Measurements from ENCODE around the gene RADIL. TPM values are rescaled to one million over a fixed set of nuclear protein-coding genes. Genes with fewer than 3 reads are reported as not detected.

RADIL gene
- total RNA-seq, 4 donors from 2014 or later, result 4.4 to 11.4 (median 8.8) TPM

DNA sequence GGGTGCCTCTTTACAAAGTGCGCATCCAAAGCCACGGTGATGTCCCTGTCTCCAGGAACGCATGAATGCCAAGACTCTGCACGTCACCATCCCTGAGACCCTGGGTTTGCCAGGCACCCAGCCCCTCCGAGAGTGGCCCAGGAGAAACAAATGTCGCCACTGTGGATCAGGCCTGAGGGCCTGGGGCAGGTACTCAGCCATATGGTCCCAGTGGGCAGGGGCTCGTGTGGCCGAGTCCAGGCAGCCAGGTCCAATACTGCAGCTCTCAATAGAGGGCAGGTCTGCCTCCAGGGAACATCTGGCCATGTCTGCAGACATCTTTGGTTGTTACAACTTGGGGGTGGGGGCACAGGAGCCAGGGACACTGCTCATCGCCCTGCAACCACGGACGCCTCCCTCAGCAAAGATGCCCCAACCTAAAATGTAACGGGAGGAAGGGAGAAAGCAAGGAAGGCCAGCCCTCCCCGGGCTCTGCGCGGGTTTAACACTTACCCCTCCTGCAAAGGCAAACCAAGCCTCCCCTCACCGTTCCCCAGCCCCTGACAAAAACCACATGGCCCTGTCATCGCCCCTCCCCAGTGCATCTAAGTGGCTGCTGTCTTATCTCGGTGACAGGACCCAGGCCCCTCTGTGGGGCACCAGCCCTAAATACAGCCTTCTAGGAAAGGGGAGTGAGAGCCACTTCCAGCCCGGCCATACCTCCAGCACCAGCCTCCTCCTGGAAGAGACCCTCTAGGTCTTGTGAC lies 11.4 kb downstream of the RADIL start:
- no peak overlapping the region for H3K4me3 ChIP-seq
- peaks cover under 1% of the 10 kb centered on the region for H3K27me3 ChIP-seq
- H3K27ac ChIP-seq, result no peak overlapping the region
- no peak for TF ChIP-seq EP300 (IDR thresholded peaks at IDR 0.05)
- TF ChIP-seq POLR2A (IDR thresholded peaks at IDR 0.05), result no peak
- no peak for TF ChIP-seq POLR2AphosphoS5 (IDR thresholded peaks at IDR 0.05)
- TF ChIP-seq, protein P1, sequence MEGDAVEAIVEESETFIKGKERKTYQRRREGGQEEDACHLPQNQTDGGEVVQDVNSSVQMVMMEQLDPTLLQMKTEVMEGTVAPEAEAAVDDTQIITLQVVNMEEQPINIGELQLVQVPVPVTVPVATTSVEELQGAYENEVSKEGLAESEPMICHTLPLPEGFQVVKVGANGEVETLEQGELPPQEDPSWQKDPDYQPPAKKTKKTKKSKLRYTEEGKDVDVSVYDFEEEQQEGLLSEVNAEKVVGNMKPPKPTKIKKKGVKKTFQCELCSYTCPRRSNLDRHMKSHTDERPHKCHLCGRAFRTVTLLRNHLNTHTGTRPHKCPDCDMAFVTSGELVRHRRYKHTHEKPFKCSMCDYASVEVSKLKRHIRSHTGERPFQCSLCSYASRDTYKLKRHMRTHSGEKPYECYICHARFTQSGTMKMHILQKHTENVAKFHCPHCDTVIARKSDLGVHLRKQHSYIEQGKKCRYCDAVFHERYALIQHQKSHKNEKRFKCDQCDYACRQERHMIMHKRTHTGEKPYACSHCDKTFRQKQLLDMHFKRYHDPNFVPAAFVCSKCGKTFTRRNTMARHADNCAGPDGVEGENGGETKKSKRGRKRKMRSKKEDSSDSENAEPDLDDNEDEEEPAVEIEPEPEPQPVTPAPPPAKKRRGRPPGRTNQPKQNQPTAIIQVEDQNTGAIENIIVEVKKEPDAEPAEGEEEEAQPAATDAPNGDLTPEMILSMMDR (IDR thresholded peaks at IDR 0.05), result no peak
- H3K4me1 ChIP-seq, result no peaks in the 10 kb centered on the region
- H3K9me3 ChIP-seq, result peaks cover 0 to 11% (median 0%) of the 10 kb centered on the region in 3 donors
- peaks cover 0 to 42% of the 10 kb centered on the region in 2 donors for H3K36me3 ChIP-seq
- WGBS, 2 donors (ENCODE audit: low coverage in 1 of 2), result 40% methylated on average over 1 of the region's 19 CpGs; no CpG with 5 or more reads in 1 of the 2 donors
- ATAC-seq, result no peak

DNA sequence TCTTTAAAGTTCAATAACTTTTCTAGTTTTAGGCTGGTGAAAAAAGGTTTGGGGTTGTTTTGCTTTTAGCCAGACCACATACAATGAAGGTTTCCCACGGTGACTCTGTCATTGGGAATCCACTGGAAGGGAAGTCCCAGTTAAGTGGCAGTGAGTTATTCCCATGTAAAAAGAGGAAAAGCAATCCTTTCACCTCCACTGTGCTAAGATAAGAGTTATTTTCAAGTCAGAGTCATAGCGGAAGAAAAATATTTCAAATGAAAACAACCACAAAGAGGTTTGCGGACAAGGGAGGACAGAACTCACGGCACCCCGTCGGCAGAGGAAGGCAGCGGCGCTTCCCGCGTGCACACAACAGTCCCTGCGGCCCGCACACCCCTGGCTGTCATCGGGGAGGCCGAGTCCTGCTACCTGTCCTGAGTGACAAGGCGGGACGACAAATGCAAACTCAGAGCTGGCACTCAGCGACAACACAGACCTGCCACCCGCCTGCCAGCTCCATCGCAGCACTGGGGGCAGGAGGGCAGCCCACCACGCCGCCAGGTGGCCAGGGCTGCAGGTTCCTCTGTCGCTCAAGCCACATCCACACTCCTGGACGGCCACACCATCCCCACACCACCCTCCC lies 12.3 kb downstream of the RADIL start:
- peaks cover 0 to 11% (median 0%) of the 10 kb centered on the region in 3 donors for H3K9me3 ChIP-seq
- ATAC-seq, result no peak
- WGBS, 2 donors (ENCODE audit: low coverage in 1 of 2), result 57 to 80% methylated on average over 5 to 14 of the region's 23 CpGs
- TF ChIP-seq POLR2A (IDR thresholded peaks at IDR 0.05) (no peak), POLR2AphosphoS5 (IDR thresholded peaks at IDR 0.05) (no peak), EP300 (IDR thresholded peaks at IDR 0.05) (no peak)
- TF ChIP-seq, protein P1 (IDR thresholded peaks at IDR 0.05), result no peak
- H3K27ac ChIP-seq, result no peak overlapping the region
- no peak overlapping the region for H3K4me3 ChIP-seq
- H3K36me3 ChIP-seq, result peaks cover 0 to 32% of the 10 kb centered on the region in 2 donors
- peaks cover 4% of the 10 kb centered on the region for H3K27me3 ChIP-seq
- no peaks in the 10 kb centered on the region for H3K4me1 ChIP-seq

DNA sequence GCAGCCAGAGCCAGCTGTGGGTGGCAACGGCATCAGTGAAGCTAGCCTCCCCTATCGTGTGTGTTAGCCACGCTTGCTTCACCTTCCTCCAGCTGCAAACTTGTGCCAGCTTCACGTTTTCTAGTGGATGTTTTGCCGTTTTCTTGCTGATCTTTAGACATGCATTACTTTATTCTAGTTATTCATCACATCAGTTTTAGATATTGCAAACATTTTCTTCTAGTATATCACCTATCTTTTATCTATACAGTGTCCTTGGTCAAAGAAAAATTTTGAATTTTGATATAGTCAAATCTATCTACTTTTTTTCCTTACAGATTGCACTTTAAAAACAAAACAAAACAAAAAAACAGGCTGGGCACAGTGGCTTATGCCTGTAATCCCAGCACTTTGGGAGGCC lies 15.0 kb downstream of the RADIL start:
- peaks cover 8% of the 10 kb centered on the region for H3K27me3 ChIP-seq
- 94 to 95% methylated on average over 5 of the region's 5 CpGs for WGBS, 2 donors (ENCODE audit: low coverage in 1 of 2)
- no peak for ATAC-seq

DNA sequence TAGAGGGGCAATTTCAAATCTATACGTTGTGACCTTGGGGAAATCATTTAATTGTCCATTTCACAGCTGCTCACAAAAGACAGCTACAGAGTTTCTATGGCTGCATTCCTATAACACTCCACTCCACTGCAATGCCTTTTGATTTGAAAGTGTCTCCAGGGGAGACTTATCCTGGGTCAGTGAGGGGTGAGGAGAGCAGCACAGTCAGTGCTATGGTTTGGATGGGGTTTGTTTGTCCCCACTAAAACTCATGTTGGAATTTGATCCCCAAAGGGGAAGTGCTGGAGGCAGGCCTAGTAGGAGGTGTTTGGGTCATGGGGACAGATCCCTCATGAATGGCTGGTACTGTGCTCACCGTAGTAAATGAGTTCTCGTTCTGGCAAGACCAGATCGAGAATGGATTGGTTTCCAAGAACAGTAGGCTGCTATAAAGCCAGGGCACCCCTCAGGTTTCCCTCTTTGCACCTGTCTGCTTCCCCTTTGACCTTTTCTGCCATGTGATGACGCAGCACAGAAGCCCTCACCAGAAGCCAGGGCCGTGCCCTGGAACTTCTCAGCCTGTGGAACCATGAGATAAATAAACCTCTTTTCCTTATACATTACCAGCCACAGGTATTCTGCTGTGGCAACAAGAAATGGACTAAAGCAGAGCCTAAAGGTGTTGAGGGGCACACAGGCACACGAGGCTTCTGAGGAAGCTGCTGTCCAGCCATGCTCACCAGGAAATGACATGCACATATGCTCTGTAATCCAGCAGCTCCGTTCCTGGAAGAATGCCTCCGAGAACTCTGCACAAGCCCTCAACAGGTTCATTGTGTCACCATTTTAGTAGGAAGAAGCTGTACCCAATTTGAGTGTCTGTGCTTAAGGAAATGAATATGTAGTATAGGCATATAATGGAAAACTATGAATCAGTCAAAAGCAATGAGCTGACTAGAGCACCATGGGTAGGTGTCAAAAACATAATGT lies 16.7 kb downstream of the RADIL start:
- TF ChIP-seq POLR2A (IDR thresholded peaks at IDR 0.05), result no peak
- TF ChIP-seq, protein P1 (IDR thresholded peaks at IDR 0.05), result no peak
- TF ChIP-seq POLR2AphosphoS5 (IDR thresholded peaks at IDR 0.05), result no peak
- no peak for TF ChIP-seq EP300 (IDR thresholded peaks at IDR 0.05)
- WGBS, 2 donors (ENCODE audit: low coverage in 1 of 2), result 62 to 79% methylated on average over 4 to 6 of the region's 9 CpGs
- Histone ChIP-seq H3K4me1 (peaks cover 0 to 5% (median 0%) of the 10 kb centered on the region in 3 donors), H3K27ac (no peak overlapping the region), H3K36me3 (peaks cover 0 to 5% of the 10 kb centered on the region in 2 donors), H3K4me3 (no peak overlapping the region), H3K9me3 (peaks cover 0 to 31% (median 0%) of the 10 kb centered on the region in 3 donors), H3K27me3 (peaks cover 24% of the 10 kb centered on the region)
- no peak for ATAC-seq

More for the DNA sequence above, 15.0 kb downstream of the RADIL start:
- Histone ChIP-seq H3K27ac (no peak overlapping the region), H3K4me1 (no peaks in the 10 kb centered on the region), H3K4me3 (no peak overlapping the region), H3K9me3 (peaks cover 0 to 14% (median 0%) of the 10 kb centered on the region in 3 donors), H3K36me3 (peaks cover 0 to 11% of the 10 kb centered on the region in 2 donors)
- TF ChIP-seq POLR2AphosphoS5 (IDR thresholded peaks at IDR 0.05), result no peak
- no peak for TF ChIP-seq EP300 (IDR thresholded peaks at IDR 0.05)
- TF ChIP-seq, protein P1 (IDR thresholded peaks at IDR 0.05), result no peak
- no peak for TF ChIP-seq POLR2A (IDR thresholded peaks at IDR 0.05)

Measured in gastroesophageal sphincter (tissue), 4 donors.